Colon (tissue), 2 donors: Measurements from ENCODE around the gene FAM240A.
"Not testable (repeated sequence)": the region's sequence is repeated elsewhere in the genome, so short reads cannot be mapped to it uniquely, and the experiment has no call there.

Source experiments
- FAIRE-seq: peaks from 2 replicates; lab custom pipeline; 2012; peaks lifted over from hg19 to GRCh38; lab: Jason Lieb, UNC
- donor health status: control.
- donor health status: control.

The FAM240A gene

DNA sequence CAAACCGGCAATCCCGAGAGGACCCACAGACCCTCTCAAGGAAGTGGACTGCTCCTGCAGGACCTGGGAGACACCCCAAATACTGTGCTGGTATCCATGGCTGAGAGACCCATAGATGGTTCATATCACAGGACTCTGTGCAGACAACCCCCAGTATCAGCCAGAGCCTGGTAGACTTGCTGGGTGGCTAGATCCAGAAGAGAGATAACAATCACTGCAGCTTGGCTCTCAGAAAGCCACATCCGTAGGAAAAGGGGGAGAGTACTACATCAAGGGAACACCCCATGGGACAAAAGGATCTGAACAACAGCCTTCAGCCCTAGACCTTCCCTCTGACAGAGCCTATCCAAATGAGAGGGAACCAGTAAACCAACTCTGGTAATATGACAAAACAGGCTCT, 25.1 kb upstream of the FAM240A start:
- FAIRE-seq = not testable (repeated sequence)

- FAIRE-seq = no peak
Measured at GRCh38 chr3:46593274-46593862, 19.0 kb upstream of the FAM240A start.

DNA sequence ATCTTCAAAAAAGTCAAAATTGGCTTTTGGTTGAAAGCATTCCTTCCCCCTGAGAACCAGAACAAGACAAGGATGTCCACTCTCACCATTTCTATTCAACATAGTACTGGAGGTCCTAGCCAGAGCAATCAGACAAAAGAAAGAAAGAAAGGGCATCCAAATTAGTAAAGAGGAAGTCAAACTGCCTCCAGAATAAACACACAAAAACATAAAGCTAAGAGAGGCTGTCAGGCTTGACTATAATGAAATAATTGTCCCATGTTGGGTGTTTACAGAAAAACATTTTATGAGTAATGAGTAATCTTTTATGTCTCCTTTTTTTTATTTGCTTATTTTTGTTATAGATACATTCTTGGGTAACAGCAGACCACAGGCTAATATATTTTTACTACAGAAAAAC, 18.3 kb upstream of the FAM240A start:
- FAIRE-seq = no peak

GRCh38 chr3:46594723-46595122, 17.6 kb upstream of the FAM240A start:
- no peak for FAIRE-seq

- no peak for FAIRE-seq
Measured at GRCh38 chr3:46595819-46596314, 16.5 kb upstream of the FAM240A start.

GRCh38 chr3:46599590-46599989, 12.7 kb upstream of the FAM240A start:
- FAIRE-seq = no peak

- FAIRE-seq = no peak
Measured at GRCh38 chr3:46603446-46604046, 8.8 kb upstream of the FAM240A start.

- FAIRE-seq = no peak
Measured at GRCh38 chr3:46604127-46604526, 8.2 kb upstream of the FAM240A start.

- no peak for FAIRE-seq
Measured at GRCh38 chr3:46607603-46608028, 4.7 kb upstream of the FAM240A start.

DNA sequence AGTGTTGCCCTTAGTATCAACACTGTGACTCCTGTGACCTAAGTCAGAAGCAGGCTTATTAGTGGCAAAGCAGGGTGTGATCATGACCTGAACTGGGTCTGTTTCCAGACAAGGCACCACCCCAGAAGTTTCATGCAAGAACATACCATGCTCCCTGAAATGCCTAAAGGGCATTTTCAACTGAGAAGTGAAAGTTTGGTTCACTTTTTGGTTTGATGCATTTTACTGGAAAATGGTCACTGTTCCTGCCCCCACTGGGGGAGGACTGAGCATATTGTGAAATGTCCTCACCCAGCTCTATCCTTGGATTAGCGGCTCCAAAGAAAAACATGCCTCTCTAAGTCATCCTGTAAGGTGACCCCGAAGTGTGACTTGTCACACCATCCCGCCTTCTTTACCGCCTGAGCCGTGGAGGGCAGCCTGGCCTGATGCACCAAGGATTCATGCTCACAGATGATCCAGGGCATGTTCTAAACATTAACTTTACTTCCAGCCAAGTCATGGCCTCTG, 3.1 kb upstream of the FAM240A start:
- FAIRE-seq = no peak

- no peak for FAIRE-seq
Measured at GRCh38 chr3:46609944-46610722, 2.2 kb upstream of the FAM240A start.

DNA sequence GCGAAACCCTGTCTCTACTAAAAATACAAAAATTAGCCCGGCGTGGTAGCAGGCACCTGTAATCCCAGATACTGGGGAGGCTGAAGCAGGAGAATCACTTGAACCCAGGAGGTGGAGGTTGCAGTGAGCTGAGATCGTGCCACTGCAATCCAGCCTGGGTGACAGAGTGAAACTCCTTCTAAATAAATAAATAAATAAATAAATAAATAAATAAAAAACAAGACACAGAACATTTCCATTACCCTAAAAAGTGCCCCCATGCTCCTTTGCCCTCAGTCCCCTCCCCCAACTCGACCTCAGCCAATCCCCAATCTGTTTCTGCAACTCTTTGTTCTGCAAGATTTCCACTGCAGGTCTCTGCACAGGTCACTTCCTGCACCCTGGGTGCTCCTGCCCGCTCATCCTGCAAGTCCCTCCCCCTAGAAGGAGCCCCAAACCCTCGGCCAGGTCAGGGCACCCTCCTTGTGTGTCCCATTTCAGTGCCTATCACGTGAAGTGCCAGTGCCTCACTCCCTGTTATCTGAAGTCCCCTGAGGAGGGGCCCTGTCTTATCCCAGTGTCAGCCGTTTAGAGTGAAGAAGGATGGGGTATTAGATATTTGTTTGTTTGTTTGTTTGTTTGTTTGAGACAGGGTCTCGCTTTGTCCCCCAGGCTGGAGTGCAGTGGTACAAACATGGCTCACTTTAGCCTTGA, 1.1 kb downstream of the FAM240A start:
- no peak for FAIRE-seq

- FAIRE-seq = no peak
Measured at GRCh38 chr3:46614431-46614830, 2.1 kb downstream of the FAM240A start.

DNA sequence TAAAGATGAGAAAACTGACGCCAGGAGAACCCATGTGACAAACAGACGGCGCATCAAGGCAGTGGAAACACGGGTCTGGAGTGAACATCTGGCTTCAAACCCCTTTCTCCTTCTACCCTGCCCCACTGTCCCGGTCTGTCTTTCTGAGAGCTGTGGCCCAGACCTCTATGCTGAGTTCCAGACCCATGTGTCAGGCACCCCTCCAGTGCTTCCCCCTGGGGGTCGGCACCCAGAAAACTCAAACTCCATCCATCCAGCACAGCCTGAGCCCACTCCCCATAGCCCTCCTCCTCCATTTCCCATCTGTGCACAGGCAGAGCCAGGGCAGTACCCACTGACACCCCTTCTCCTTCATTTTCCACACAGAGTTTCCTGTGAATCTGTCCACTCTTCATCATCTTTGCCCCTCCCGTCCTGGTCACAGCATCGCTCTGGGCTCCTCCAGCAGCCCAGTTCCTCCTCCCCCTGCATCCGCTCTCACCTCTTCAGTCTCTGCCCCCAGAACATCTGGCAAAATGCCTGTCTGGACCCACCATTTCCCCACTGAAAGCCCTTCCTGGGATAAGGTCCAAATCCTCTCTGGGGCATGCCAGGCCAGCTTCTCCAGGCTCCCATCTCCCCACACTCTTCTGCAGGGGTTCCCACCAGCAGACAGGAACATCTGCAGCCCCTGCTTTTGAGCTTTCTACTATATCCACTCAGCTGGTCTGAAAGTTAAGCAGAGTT, 2.9 kb downstream of the FAM240A start:
- FAIRE-seq = no peak

DNA sequence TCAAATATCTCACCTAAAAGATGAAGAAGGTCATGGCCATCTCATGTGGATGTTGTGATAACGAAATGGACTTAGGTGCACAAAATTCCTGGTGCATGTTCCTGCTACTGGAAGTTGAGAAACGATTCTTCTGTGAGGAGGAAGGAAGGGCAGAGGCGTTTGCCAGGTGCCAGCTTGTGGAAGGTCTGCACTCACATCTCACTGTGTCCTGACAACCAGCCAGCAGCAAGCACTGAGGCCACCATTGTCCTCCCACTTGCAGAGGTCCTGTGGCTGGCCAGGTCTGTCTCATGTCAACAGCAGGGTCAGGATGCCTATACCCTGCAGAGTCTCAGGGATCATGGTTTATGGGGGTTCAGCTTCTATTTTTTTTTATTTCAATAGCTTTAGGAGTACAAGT, 3.7 kb downstream of the FAM240A start:
- no peak for FAIRE-seq

- no peak for FAIRE-seq
Measured at GRCh38 chr3:46617941-46618340, 5.6 kb downstream of the FAM240A start.

DNA sequence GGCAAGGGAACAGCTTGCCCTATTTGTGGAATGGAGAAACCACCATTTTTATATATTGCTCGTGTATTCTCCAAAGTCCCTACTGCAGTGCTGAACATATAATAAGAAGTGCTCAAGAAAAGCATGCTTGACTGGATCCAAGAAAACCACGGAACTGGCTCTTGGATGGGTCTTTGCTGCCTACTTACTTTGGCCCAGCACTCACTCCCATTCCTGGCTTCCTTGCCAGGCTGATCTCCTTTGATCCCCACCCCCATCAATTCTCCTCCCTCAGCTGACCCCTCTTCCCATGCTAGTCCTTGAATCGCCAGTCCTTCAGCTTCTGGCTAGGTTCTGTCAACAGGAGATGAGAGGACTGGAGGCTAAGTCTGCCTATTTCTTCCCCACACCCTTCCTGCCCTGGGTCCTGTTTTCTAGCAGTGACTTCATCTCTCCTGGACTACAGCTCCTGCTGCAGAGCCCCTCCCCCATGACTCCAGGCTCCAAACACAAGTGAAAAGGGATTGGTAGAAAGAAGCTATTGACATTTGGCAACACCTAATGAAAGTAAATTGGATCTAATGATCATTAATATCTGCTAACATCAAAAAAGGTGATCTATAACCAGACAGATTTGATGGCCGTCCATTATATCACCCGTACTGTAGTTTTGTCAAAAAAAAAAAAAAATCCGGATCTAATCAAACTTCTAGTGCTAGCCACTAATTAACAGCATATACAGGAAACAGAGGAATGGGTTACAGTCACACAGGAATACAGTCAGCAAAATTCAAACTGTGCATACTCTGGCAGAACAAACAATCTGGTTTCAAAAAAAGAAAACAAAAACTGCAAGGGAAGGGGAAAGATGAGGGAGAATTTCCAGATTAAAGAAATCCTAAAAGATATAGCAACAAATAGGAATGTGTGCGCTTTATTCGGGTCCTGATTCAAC, 7.8 kb downstream of the FAM240A start:
- FAIRE-seq = no peak

DNA sequence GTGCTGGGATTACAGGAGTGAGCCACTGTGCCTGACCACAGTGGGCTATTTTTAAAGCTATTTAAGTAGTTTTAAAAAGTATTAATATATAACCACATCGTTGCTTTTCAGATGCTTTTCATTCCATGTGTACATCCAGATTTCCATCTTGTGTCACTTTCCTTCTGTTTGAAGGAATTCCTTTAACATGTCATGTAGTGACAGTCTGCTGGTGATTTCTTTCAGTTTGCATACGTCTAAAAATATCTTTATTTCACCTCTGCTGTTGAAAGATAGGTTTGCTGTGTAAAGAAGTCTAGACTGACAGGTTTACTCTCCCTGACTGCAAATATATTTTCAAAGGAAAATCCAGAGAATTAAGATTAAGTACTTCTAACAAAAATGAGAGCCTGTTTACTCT, 12.2 kb downstream of the FAM240A start:
- FAIRE-seq = no peak

DNA sequence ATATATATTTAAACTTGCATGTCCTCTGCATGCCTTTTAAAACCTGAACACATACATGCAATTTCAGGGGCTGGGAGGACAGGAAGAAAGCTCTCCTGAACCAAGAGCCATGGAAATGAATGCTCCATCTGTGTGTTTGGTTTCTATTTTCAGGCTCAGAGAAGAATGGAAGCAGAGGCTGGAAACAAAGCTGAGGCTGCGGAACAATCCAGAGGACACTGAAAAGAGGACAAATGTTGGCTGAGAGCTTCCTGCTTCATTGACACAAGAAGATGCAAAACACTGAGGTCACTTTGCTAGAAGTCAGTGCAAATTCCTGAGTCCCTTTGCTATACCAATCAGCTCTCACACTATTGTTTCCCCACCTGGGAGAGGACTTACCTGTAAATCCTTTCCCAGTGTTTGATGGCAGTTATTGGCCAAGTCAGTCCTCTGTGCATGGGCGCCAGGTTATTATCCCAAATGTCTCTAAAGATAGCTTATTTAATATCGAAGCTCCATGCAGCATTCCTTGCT, 12.7 kb downstream of the FAM240A start:
- no peak for FAIRE-seq

DNA sequence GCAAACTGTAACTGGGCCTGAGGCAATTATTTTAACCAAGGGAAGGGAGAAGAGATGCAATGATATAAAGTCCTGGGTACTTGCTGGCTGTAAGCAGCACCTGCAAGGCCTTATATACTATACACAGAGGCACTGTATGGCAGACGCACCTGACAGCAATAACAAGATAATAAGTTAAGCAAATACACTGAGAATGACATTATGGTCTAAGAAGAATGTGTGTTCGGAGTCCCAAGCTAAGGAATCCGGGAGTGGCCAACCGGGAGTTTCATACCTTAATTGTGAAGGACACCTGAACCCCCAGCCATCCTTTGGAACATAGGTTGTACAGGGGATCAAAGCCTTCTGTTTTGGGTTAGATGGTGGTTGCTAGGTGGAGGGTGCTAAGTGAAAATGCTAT, 13.7 kb downstream of the FAM240A start:
- FAIRE-seq = no peak
